ENCODE data around the gene DMAP1. TPM values are rescaled to one million over a fixed set of nuclear protein-coding genes. Genes with fewer than 3 reads are reported as not detected.
A peak's percentile ranks its signal among the peaks of the same experiment; 100 is the strongest.

Gene DMAP1
- polyA plus RNA-seq, 3 donors, result 18.9 to 51.4 (median 21.3) TPM

GRCh38 chr1:44233593-44233992, 20.3 kb downstream of the DMAP1 start:
- Histone ChIP-seq H3K27ac (ENCODE audit: low read depth in 1 of 2, low read length in 2 of 2) (no peak overlapping the region), H3K4me3 (replicated peaks in 1 of 3; ENCODE audit: low read depth in 2 of 3, low read length in 3 of 3) (no peak overlapping the region), H3K27me3 (ENCODE audit: control insufficient read depth in 2 of 2, insufficient read depth in 2 of 2, low read length in 2 of 2) (no peaks in the 10 kb centered on the region), H3K4me2 (replicated peaks; ENCODE audit: extremely low read depth, low read length, poor library complexity, severe bottlenecking) (no peak overlapping the region), H3K4me1 (ENCODE audit: control insufficient read depth in 1 of 2, insufficient read depth in 2 of 2, low read length in 2 of 2) (peaks cover 10 to 14% of the 10 kb centered on the region in 2 donors), H3K9me3 (replicated peaks in 1 of 2; ENCODE audit: control insufficient read depth in 1 of 2, insufficient read depth in 1 of 2, low read length in 2 of 2) (no peaks in the 10 kb centered on the region), H4K20me1 (ENCODE audit: insufficient read depth, low read length) (no peaks in the 10 kb centered on the region), H3K79me2 (ENCODE audit: insufficient read depth, low read length) (no peaks in the 10 kb centered on the region), H2AFZ (ENCODE audit: insufficient read depth, low read depth, low read length, poor library complexity, severe bottlenecking) (no peak overlapping the region), H3K9ac (ENCODE audit: insufficient read depth, low read length, poor library complexity, severe bottlenecking) (no peak overlapping the region), H3K36me3 (replicated peaks in 1 of 2; ENCODE audit: control insufficient read depth in 1 of 2, insufficient read depth in 2 of 2, low read length in 2 of 2) (peaks cover 0 to 11% of the 10 kb centered on the region in 2 donors)
- intact Hi-C loops (cut with micrococcal nuclease), result no loop called here
- peaks cover 0 to 5% (median 0%) of the 10 kb centered on the region in 7 donors for H3K9me3 Mint-ChIP-seq
- DNase-seq, result no peak
- peaks cover 25 to 29% of the 10 kb centered on the region in 2 donors for H3K36me3 Mint-ChIP-seq
- H3K27me3 Mint-ChIP-seq (ENCODE audit: low read depth in 3 of 3), result peaks cover 0 to 3% (median 0%) of the 10 kb centered on the region in 3 donors
- no peak overlapping the region for H3K27ac Mint-ChIP-seq
- no CpG with 5 or more reads among the region's 1 CpG for WGBS (ENCODE audit: insufficient coverage)
- no peak overlapping the region for H3K4me3 Mint-ChIP-seq
- TF ChIP-seq, protein P1, sequence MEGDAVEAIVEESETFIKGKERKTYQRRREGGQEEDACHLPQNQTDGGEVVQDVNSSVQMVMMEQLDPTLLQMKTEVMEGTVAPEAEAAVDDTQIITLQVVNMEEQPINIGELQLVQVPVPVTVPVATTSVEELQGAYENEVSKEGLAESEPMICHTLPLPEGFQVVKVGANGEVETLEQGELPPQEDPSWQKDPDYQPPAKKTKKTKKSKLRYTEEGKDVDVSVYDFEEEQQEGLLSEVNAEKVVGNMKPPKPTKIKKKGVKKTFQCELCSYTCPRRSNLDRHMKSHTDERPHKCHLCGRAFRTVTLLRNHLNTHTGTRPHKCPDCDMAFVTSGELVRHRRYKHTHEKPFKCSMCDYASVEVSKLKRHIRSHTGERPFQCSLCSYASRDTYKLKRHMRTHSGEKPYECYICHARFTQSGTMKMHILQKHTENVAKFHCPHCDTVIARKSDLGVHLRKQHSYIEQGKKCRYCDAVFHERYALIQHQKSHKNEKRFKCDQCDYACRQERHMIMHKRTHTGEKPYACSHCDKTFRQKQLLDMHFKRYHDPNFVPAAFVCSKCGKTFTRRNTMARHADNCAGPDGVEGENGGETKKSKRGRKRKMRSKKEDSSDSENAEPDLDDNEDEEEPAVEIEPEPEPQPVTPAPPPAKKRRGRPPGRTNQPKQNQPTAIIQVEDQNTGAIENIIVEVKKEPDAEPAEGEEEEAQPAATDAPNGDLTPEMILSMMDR (IDR thresholded peaks at IDR 0.05), result no peak
- H3K4me1 Mint-ChIP-seq, result peaks cover 13% of the 10 kb centered on the region

DNA sequence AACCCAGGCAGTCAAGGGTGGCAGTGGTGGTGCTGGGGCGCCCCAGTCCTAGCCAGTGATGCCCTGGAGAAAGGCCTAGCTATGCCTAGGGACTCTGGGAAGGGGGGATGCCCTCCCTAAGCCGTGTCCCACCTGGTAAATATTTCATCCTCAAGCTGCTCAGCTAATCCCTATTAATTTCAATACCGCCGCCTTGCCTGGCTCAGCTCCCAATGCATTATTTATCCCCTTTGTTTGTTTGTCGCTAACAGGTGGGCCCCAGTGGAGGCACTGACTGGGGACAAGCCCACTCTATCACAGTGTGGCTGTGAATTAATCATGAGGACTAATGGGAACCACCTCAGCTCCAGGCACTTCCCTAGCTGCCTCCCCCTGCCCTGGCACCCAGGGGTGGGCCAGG, 22.5 kb downstream of the DMAP1 start:
- H2AFZ ChIP-seq (ENCODE audit: insufficient read depth, low read depth, low read length, poor library complexity, severe bottlenecking), result no peak overlapping the region
- no peak overlapping the region for H3K27ac ChIP-seq (ENCODE audit: low read depth in 1 of 2, low read length in 2 of 2)
- intact Hi-C loops (cut with micrococcal nuclease), result no loop called here
- no peaks in the 10 kb centered on the region for H3K9me3 ChIP-seq (replicated peaks in 1 of 2; ENCODE audit: control insufficient read depth in 1 of 2, insufficient read depth in 1 of 2, low read length in 2 of 2)
- H3K4me1 Mint-ChIP-seq, result peaks cover 19% of the 10 kb centered on the region
- TF ChIP-seq, protein P1 (IDR thresholded peaks at IDR 0.05), result no peak
- H3K27ac Mint-ChIP-seq, result peak overlapping the region in 1 of 7 donors; percentile 73
- H3K79me2 ChIP-seq (ENCODE audit: insufficient read depth, low read length), result no peaks in the 10 kb centered on the region
- peaks cover 16 to 17% of the 10 kb centered on the region in 2 donors for H3K4me1 ChIP-seq (ENCODE audit: control insufficient read depth in 1 of 2, insufficient read depth in 2 of 2, low read length in 2 of 2)
- H3K36me3 ChIP-seq (replicated peaks in 1 of 2; ENCODE audit: control insufficient read depth in 1 of 2, insufficient read depth in 2 of 2, low read length in 2 of 2), result peaks cover 0 to 20% of the 10 kb centered on the region in 2 donors
- H3K4me3 Mint-ChIP-seq, result no peak overlapping the region
- H3K4me2 ChIP-seq (replicated peaks; ENCODE audit: extremely low read depth, low read length, poor library complexity, severe bottlenecking), result no peak overlapping the region
- WGBS (ENCODE audit: insufficient coverage), result 100% methylated on average over 2 of the region's 5 CpGs
- no peaks in the 10 kb centered on the region for H4K20me1 ChIP-seq (ENCODE audit: insufficient read depth, low read length)
- H3K9me3 Mint-ChIP-seq, result peaks cover 0 to 5% (median 0%) of the 10 kb centered on the region in 7 donors
- peaks cover 21 to 22% of the 10 kb centered on the region in 2 donors for H3K36me3 Mint-ChIP-seq
- DNase-seq, result no peak
- H3K9ac ChIP-seq (ENCODE audit: insufficient read depth, low read length, poor library complexity, severe bottlenecking), result no peak overlapping the region
- no peak overlapping the region for H3K4me3 ChIP-seq (replicated peaks in 1 of 3; ENCODE audit: low read depth in 2 of 3, low read length in 3 of 3)
- peaks cover 0 to 2% (median 0%) of the 10 kb centered on the region in 3 donors for H3K27me3 Mint-ChIP-seq (ENCODE audit: low read depth in 3 of 3)
- H3K27me3 ChIP-seq (ENCODE audit: control insufficient read depth in 2 of 2, insufficient read depth in 2 of 2, low read length in 2 of 2), result no peaks in the 10 kb centered on the region

Measured in CD14-positive monocyte (primary cell).